Stimulated activated naive CD8-positive, alpha-beta T cell treated with anti-CD3 and anti-CD28 coated beads, Interleukin-15, Interleukin-2, amounts not matched to agents 100 U/mL and 50 U/mL, for 24 hours (primary cell): ENCODE measurements around the gene SLC25A27.
A peak's percentile ranks its signal among the peaks of the same experiment; 100 is the strongest.
"Not testable (repeated sequence)": the region's sequence is repeated elsewhere in the genome, so short reads cannot be mapped to it uniquely, and the experiment has no call there.

ENCODE experiments used
- ATAC-seq: fragments of 150-1000 bp; cut with Tn5 transposase; one replicate; pipeline ENCODE4 v1.10.0; 2021
- DNase-seq: peaks from one replicate; pipeline ENCODE4 v3.0.0; 2021

Gene SLC25A27, protein sequence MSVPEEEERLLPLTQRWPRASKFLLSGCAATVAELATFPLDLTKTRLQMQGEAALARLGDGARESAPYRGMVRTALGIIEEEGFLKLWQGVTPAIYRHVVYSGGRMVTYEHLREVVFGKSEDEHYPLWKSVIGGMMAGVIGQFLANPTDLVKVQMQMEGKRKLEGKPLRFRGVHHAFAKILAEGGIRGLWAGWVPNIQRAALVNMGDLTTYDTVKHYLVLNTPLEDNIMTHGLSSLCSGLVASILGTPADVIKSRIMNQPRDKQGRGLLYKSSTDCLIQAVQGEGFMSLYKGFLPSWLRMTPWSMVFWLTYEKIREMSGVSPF

DNA sequence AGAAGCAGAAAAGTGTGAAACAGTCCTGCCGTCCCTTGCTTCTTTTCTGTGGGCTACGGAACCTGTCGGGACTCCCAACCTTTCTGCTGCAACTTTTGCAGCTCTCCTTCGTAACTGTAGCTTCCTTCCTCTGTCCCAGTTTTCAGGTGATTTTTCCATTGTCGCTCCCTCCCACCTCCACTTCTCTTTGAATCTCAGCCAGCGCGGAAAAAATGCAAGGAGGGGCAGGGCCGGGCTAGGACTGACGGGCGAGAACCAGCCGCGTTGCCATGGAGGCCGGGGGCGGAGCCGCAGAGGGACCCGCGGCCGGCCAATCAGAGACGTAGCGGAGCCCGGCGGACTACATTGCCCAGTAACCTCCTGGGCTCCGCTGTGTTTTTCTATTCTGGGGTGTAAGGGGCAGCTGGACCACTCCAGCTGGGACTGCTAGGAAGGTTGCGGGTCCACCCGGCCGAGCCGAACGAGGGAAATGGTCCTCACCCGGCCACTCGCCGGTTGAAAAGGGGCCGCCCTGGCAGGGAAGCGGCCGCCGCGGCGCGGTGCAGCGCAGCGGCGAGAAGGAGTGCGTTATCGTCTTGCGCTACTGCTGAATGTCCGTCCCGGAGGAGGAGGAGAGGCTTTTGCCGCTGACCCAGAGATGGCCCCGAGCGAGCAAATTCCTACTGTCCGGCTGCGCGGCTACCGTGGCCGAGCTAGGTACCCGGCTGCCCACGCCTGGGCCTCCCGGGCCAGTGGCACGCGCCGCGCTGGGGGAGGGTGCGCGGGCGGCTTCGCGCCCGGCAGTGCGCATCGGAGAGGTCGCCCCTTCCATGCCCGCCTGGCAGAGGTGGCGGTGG lies at the start of gene SLC25A27, which contains the start of gene CYP39A1:
Gene SLC25A27 (plus strand): TSS at position 373 of the 836 bp plus-strand sequence. CDS start 218 bp downstream, at position 591.
Gene CYP39A1 (minus strand): TSS at position 216 of the 836 bp plus-strand sequence. CDS start 236 bp downstream, outside the sequence.
- ATAC-seq: peak; percentile 99
- peak; percentile 88 for DNase-seq

DNA sequence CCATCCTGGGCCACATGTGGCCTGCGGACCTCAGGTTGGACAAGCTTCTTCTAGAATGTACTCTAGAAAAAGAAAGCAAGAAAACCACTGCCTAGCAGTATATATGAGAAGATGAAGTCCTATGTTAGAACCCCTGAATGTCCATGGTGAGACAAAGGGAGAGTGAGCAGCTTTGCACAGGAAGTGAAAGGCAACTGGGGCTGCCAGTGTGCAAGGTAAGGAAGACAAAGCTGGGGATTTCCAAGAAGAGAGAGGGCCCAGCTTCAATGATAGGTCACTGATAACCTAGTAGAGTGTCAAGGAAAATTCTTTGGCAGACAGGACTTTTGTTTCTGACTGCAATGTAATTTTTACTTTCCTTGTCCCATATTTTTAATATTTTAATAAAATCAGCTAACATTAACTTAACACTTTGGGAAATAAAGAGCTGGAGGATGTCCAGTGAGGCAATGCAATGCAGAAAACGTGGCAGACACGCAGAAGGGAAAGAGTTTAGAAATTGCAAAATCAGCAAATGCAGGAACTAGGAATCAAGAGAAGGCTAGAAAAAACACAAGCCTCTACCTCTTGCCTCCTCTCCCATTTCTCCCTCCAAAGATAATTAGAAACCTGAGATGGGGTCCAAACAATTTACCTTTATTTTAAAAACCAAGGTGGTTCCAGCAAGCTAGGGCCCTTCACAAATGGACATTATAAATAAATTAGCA lies 47.5 kb upstream of the SLC25A27 start:
- ATAC-seq (no peak), DNase-seq (no peak)

DNA sequence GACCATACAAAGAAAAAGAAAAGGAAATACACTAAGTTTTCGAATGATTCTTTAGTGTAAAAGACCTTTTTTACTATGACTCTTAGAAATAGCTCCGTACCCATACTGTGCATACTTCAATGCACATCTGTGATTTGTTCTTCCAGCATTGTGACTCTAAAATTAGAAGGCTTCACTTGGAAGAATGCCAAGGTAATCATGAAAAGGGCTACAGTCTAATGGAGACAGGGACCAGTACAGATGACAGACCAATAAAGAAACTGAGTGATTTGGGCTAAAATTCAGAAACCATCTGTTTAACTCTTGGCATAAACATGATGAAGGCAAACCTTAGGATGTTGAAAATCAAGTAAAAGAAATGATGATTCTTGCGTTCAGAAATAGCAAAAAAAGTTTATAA lies 46.4 kb upstream of the SLC25A27 start:
- DNase-seq: no peak
- no peak for ATAC-seq

DNA sequence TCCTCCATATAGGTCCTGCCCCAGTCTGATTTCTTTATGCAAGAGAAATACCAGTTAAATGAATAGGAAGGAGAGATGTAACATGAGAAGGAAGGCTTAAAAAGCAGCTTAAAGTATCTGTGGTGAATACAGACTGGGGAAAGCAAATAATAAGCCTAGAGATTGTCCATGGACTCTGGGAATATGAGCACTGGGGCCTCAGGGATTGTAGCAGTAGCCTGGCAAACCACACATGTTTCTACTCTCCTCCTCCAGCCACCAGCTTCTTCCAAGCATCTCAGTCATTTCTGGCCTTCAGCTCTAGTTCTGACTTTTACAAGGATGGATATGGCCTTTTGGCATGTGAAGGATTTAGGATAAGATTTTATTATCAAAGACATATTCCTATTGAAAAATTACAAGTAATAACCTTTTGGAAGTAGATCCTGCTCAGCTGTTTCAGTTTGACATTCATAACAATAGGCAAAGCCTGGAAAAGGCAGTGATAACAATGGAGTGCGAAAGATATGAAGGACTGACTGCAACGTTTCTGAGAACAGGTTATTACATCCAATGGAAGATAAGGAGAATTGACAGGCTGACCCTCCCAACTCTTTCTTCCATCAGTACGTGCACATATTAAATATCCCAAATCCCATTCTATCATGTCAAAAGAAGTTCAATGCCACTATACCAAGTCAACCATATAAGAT lies 41.8 kb upstream of the SLC25A27 start:
- no peak for DNase-seq
- no peak for ATAC-seq

DNA sequence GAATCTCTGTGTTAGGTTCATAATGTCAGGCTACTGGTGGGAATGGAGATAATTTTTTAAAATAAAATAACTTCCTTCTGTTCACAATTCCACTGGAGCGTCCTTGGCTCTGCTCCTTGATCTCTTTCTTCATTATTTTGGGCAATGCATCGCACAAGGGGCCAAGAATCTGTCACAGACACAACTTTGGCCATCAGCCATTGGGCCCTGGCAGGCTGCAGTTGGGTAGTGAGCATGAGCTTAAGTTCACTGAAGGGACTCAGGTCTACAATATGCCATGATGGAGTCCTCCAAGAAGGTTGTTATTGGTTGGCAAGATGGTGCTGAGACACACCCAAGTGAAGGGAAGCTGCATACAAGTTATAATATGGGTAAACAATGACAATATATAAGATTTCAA lies 40.1 kb upstream of the SLC25A27 start:
- ATAC-seq (no peak), DNase-seq (no peak)

DNA sequence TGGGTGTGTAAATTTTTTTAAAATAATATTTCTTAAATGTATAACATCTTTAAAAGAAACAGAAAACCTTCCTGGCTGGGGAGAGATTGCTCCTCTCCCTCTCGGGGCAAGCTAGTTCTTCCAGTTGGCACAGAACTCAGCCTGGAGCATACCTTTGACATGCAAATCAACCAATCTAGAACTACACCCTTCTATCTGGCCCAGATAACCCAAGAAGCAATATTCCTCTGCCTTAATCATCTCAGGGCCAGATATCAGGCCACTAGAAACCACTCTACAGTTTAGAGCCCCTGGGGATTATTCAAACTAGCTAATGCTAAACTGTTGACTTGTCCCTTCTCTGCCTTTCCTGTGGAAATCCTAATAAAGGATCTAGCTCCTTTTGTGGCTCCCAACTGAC lies 34.0 kb upstream of the SLC25A27 start:
- DNase-seq (no peak), ATAC-seq (no peak)

DNA sequence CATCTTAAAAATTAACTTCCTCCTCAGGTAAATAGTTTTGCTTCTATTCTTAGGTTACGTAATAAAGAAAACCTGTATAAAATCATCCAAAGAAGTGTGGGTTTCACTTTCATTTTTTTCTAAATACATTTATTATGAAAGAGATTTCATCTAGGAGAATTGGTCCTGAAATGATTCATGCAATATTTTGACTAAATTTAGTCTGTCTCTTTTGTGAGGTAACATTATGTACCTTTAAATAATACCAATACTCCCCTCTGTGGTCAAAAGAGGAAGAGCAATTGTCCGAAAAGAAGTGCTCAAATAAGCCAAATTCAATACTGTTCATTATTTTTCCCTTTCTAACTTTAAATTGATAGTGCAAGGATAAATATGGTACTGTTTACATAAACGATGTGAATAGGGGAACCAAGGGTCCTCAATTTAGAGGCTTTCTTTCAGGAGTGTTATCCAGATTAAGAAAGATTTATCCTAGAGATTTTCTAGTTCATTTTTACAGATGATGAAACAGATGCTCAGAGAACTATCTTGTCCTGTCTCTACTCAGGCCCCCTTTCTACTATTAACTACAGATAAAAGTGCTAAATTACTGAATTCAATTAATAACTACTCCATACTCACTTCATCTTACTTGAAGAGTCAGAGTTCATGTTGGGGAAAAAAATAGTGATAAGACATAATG lies 26.4 kb upstream of the SLC25A27 start:
- DNase-seq: no peak
- peak; percentile 19 for ATAC-seq

DNA sequence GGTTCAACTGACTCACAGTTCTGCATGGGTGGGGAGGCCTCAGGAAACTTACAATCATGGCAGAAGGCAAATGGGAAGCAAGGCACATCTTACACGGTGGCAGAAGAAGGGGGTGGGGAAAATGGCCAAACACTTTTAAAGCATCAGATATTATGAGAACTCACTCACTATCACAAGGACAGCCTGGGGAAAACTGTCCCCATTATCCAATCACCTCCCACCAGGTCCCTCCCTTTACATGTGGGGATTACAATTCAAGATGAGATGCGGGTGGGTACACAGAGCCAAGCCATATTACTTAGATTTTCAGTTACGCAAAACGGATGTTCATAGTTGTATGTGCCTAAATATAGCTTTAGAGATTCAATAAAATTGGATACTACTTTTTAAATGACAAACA lies 25.8 kb upstream of the SLC25A27 start:
- ATAC-seq (no peak), DNase-seq (no peak)

DNA sequence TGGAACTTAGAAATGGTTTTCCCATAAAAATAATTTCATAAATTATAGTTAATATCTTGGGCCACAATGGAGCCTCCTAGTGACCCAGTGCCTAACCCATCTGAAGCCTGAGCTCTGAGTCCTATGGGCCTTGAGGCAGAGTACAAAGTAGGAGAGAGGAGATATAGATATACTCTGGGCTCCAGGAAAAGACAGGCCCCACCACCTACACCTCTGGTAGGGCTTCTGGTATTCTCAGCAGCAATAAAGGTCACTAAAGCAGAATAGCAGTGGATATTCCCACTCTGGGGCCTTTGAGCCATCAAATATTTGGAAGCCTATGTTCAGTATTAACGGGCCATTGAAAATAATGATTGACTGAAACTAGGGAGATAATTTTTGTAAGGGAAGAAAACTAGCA lies 24.3 kb upstream of the SLC25A27 start:
- ATAC-seq: no peak

DNA sequence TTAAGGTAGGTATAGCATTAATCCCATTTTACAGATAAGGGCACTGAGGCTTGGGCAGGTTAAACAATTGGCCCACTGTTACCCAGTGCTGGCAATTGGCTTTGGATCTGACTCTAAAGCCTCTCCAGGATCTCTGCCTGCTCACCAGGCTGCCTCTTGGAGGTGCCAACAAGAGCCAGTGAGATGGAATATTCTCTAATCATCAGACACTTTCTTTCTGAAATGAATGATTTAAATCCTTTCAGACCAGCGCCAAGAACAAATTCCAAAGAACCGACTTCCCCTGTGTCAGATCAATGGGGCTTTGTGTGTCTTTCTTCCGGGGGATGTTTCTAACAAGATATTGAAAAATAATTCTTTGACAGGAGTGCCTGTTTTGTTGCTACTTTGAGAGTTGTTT lies 23.8 kb upstream of the SLC25A27 start:
- no peak for ATAC-seq
- no peak for DNase-seq

More for the DNA sequence above, 24.3 kb upstream of the SLC25A27 start:
- no peak for DNase-seq

DNA sequence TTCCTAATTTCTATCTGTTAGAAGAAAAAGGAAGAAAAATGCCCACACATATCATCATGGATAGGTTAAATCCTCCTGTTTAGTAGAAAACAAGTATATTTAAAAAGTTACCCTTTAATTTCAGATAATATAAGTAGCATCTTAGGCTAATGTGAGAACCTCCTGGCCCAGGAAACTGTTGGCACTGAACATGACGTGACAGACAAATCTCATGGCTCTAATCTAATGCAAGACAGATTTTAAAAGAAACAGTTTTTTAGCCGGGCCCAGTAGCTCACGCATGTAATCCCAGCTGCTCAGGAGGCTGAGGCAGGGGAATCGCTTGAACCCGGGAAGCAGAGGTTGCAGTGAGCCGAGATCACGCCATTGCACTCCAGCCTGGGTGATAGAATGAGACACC lies 23.1 kb upstream of the SLC25A27 start:
- DNase-seq: no peak
- no peak for ATAC-seq

DNA sequence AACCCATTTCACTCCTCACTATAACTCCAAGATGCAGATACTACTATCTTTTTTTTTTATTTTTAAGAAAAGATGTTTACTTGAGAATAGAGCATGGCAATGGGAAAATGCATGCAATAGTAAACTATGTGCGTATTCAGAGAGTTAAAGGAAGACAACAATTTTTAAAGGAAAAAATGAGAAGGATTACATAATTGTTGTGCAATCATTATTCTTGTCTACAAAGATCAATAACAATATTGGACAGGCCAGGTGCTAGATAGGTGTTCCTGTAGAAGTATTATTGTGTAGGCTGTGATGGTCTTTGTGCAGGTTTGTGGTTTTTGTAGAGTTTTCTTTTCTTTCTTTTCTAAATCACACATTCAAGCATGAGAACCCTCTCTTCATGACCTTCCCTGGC lies 20.7 kb upstream of the SLC25A27 start:
- no peak for DNase-seq
- no peak for ATAC-seq

DNA sequence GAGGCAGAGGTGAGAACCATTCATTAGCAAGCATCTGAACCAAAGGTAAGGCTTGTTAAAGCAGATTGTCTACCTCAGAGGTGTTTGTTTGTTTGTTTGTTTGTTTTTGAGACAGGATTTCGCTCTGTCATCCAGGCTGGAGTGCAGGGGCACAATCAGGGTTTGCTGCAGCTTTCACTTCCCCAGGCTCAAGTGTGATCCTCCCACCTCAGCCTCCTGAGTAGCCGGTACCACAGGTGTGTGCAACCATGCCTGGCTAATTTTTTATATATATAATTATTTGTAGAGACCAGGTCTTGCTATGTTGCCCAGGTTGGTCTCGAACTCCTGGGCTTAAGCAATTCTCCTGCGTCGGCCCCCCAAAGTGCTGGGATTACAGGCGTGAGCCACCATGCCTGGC lies 17.3 kb upstream of the SLC25A27 start:
- ATAC-seq: no peak
- DNase-seq: no peak

DNA sequence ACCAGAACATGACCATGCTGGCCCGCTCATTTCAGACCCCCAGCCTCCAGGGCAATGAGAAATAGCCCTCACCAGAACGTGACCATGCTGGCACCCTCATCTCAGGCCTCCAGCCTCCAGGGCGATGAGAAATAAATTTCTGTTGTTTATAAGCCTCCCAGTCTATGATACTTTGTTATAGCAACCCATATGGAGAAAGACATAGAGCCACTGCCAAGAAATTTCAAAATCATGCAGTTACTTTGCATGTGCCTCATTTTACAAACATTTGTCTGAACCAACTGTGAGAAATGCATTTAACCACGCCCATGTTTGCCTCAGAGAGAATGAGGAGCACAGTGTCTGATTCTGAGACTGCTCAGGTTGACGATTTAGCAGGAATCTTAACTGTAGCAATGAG lies 15.6 kb upstream of the SLC25A27 start:
- ATAC-seq (no peak), DNase-seq (no peak)

DNA sequence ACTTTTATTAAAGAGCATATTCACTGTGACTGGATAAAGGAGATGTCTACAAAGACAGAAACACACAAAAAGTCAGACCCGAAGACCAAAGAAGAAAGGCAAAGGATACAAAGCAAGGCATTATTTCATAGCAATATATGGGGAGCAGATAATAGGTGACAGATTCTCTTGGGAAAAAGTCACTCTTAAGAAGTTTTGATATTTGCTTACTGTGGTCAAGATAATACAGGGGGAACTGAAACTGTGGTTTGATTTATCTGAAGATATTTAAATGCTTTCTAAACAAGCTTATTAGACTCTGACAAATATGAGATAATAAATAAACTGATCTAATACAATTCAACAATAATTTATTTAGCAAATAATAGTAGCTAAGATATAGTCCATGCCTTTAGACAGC lies 14.8 kb upstream of the SLC25A27 start:
- ATAC-seq (no peak), DNase-seq (no peak)

DNA sequence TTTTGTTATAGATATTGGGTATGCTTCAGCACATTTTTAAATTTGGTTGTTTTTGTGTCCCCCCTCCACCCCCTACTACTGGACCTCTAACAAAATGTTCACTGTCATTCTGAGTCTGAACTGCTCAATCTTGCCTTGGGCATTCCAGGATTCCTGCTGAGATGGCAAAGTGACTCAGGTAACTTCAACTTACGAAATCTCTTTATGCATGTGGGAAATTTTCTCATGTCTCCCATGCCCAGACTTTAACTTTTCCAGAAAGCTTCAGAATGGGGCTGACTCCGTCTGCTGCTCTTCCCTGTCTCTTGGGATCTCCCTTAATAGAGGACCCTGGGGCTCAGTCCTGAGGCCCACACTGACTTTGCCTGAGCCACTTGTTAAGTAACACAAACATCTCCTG lies 14.1 kb upstream of the SLC25A27 start:
- ATAC-seq (no peak), DNase-seq (no peak)

DNA sequence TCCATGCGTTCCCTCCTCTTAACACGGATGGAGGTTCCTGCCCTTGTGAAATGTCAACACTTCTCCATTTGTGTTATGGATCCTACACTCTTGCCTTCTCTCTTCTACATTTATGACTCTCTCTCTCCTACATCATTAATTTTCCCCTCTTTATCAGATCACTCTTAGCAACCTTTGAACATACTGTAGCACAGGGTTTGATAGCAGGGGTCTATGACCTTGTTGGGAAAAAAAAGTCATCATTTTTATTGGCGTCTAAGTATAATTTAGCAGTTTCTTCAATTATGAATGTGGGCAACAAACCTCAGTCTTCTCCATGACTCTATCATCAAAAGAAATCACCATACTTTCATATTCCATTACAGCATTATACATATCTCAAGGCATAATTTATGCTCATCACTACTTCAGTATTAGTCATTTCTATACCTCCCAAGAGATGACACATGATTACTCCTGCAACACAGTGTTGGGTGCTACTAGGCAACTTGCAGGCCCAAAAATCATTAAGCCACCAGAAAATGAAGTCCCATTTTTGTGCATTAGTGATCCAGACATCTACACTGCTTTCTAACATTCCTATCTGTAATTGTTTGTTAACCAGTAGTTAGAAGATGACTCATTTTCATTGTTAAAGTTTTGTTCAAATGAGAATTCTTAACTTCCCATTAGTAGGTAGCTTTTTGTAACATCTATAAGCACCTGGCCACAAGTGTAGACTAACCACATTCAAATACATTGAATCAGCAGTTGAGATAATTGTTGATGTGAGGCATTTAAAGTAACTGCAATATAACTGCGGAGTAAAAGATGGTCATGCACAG lies 9.6 kb upstream of the SLC25A27 start:
- DNase-seq (no peak), ATAC-seq (peak; percentile 95)

DNA sequence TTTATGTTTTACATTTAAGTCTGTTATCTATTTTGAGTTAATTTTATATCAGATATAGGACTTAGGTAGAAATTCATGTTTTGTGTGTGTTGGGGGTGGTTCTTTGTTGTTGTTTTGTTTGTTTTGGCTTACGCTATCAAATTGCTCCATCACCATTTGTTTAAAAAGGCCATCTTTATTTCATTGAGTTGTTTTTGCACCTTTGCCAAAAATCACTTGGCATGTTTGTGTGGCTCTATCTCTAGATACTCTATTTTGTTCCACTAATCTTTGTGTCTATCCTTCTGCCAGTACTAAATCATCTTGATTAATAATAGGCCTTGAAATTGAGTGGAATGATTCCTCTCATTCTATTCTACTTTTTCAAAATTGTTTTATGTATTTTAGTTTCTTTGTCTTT lies 7.5 kb upstream of the SLC25A27 start:
- ATAC-seq (no peak), DNase-seq (no peak)

DNA sequence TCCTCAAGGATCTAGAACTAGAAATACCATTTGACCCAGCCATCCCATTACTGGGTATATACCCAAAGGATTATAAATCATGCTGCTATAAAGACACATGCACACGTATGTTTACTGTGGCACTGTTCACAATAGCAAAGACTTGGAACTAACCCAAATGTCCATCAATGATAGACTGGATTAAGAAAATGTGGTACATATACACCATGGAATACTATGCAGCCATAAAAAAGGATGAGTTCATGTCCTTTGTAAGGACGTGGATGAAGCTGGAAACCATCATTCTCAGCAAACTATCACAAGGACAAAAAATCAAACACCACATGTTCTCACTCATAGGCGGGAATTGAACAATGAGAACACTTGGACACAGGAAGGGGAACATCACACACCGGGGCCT lies 4.7 kb upstream of the SLC25A27 start:
- ATAC-seq, DNase-seq: not testable (repeated sequence)

DNA sequence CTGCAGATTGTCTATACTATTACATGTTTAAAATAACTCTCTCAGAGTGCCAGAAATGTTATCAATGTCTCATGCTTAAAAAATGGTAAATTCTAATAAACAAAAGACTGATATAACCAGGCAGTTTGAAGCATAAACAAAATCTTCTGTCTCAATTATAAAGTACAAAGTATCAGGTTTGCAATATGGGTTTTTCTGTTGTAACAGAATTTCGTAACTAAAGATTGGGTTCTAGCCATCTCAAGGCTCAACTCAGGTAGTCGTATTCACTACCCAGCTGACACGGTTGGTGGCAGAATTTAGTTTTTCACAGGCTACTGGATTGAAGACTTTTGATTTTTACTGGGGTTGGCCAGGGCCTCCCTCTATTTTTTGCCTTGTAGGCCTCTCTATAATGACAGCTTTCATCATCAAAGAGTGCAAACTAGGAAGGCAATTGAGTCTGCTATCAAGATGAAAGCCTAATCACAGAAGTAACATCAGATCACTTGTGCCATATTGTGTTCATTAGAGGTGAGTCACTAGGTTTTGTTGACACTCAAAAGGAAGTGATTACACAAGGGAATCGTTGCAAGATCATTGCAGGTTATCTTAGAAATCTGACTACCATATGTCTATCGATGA lies 3.8 kb upstream of the SLC25A27 start:
- no peak for DNase-seq
- no peak for ATAC-seq
